GM12874 (cell line): ENCODE data around the gene COL6A2.

Source experiments
- CTCF ChIP-seq: IDR thresholded peaks from 2 replicates; pipeline ENCODE4 v1.5.1; 2011; ENCODE audit warnings: low read depth, mild to moderate bottlenecking, control low read depth, low read length, moderate library complexity; ENCODE audit not compliant: insufficient read depth

The COL6A2 gene

GRCh38 chr21:46067505-46068201, 30.3 kb upstream of the COL6A2 start:
- TF ChIP-seq CTCF: no peak

- no peak for TF ChIP-seq CTCF
Observed at GRCh38 chr21:46068516-46069079, 29.3 kb upstream of the COL6A2 start.

GRCh38 chr21:46069166-46069565, 28.7 kb upstream of the COL6A2 start:
- no peak for TF ChIP-seq CTCF

- no peak for TF ChIP-seq CTCF
Observed at GRCh38 chr21:46069719-46070279, 28.1 kb upstream of the COL6A2 start.

GRCh38 chr21:46071082-46071481, 26.8 kb upstream of the COL6A2 start:
- TF ChIP-seq CTCF: no peak

GRCh38 chr21:46077674-46078101, 20.2 kb upstream of the COL6A2 start:
- no peak for TF ChIP-seq CTCF

GRCh38 chr21:46078322-46078977, 19.5 kb upstream of the COL6A2 start:
- no peak for TF ChIP-seq CTCF
